Measurements from ENCODE around the gene DNAJB12. TPM values are rescaled to one million over a fixed set of nuclear protein-coding genes. Genes with fewer than 3 reads are reported as not detected.

Gene DNAJB12
- total RNA-seq, 1 donor from 2014 or later, result 21.6 TPM

- DNase-seq (ENCODE audit: low read depth) (peak; percentile 98), FAIRE-seq (no peak)
- Histone ChIP-seq H3K36me3 (ENCODE audit: control insufficient read depth, insufficient read depth, low read length) (no peaks in the 10 kb centered on the region), H3K27me3 (ENCODE audit: control insufficient read depth, insufficient read depth, low read length) (no peaks in the 10 kb centered on the region), H3K4me3 (ENCODE audit: low read depth, low read length) (no peak overlapping the region)
- no peak for TF ChIP-seq CTCF (IDR thresholded peaks at IDR 0.05; ENCODE audit: insufficient read depth, low read length, severe bottlenecking)
These were observed 62.5 kb downstream of the DNAJB12 start for GRCh38 chr10:72292223-72292691.

- Histone ChIP-seq H3K27me3 (ENCODE audit: control insufficient read depth, insufficient read depth, low read length) (no peaks in the 10 kb centered on the region), H3K4me3 (ENCODE audit: low read depth, low read length) (no peak overlapping the region), H3K36me3 (ENCODE audit: control insufficient read depth, insufficient read depth, low read length) (no peaks in the 10 kb centered on the region)
- DNase-seq (ENCODE audit: low read depth), result no peak
- no peak for TF ChIP-seq CTCF (IDR thresholded peaks at IDR 0.05; ENCODE audit: insufficient read depth, low read length, severe bottlenecking)
- FAIRE-seq, result no peak
These were observed 63.6 kb downstream of the DNAJB12 start for GRCh38 chr10:72291019-72291532.

GRCh38 chr10:72285972-72286521 lies 68.7 kb downstream of the DNAJB12 start:
- FAIRE-seq (no peak), DNase-seq (ENCODE audit: low read depth) (no peak)
- Histone ChIP-seq H3K27me3 (ENCODE audit: control insufficient read depth, insufficient read depth, low read length) (no peaks in the 10 kb centered on the region), H3K36me3 (ENCODE audit: control insufficient read depth, insufficient read depth, low read length) (no peaks in the 10 kb centered on the region), H3K4me3 (ENCODE audit: low read depth, low read length) (no peak overlapping the region)
- TF ChIP-seq CTCF (IDR thresholded peaks at IDR 0.05; ENCODE audit: insufficient read depth, low read length, severe bottlenecking), result no peak

GRCh38 chr10:72283131-72283530 lies 71.6 kb downstream of the DNAJB12 start:
- no peak for FAIRE-seq
- no peak for TF ChIP-seq CTCF (IDR thresholded peaks at IDR 0.05; ENCODE audit: insufficient read depth, low read length, severe bottlenecking)

More at GRCh38 chr10:72283131-72283530, 71.6 kb downstream of the DNAJB12 start:
- Histone ChIP-seq H3K27me3 (ENCODE audit: control insufficient read depth, insufficient read depth, low read length) (no peaks in the 10 kb centered on the region), H3K4me3 (ENCODE audit: low read depth, low read length) (no peak overlapping the region), H3K36me3 (ENCODE audit: control insufficient read depth, insufficient read depth, low read length) (no peaks in the 10 kb centered on the region)
- DNase-seq (ENCODE audit: low read depth), result no peak

Other genes with a start within 250 kb of the DNAJB12 start
- gene ANAPC16, start 138.9 kb downstream of the DNAJB12 start, total RNA-seq, result 138 and 166 TPM in 2 replicates
- 22.4 and 23.3 TPM in 2 replicates for gene ASCC1, start 138.6 kb downstream of the DNAJB12 start, total RNA-seq
- gene DDIT4, start 81.0 kb downstream of the DNAJB12 start, total RNA-seq, result 2,437 and 2,447 TPM in 2 replicates